Metanephros (tissue), 1 donor: ENCODE measurements around the gene KCNC2. TPM values are rescaled to one million over a fixed set of nuclear protein-coding genes. Genes with fewer than 3 reads are reported as not detected.

Experiments
- total RNA-seq: library from RNA; depleted of rRNA; stranded (reverse); fragments of >200 nt; gene quantifications from one replicate; pipeline ENCODE4 v1.2.3, GENCODE V29; 2014

Gene KCNC2
- 2.2 TPM for total RNA-seq

DNA sequence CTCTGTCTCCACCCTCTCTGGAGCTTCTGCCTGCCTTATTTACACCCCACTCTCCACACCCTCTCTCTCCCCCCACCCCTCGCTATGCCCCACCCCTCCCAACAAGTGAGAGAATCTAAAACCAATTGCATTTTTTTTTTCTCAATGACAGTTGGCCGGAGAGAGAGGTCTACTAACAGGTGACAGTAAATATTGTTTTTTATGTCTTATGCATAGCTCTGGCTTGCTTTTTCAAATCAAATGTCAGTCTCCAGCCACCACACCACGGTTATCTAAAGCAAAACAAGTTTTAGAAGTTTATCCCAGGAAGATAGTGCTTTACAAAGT lies at the start of gene KCNC2:
Gene KCNC2 (minus strand): TSS at position 28 of the 327 bp plus-strand sequence.

Other genes starting within 250 kb of the KCNC2 start
- gene CAPS2, start 120.5 kb upstream of the KCNC2 start, total RNA-seq: 11.9 TPM
- gene GLIPR1L1, start 124.8 kb upstream of the KCNC2 start, total RNA-seq: not detected
- gene GLIPR1L2, start 181.2 kb upstream of the KCNC2 start, total RNA-seq: 3.4 TPM